Measurements from ENCODE around the gene NRDC.

GRCh38 chr1:51906306-51907078 lies 28.0 kb upstream of the NRDC start:
- TF ChIP-seq POLR2AphosphoS5 (IDR thresholded peaks at IDR 0.05; ENCODE audit: low read depth, low read length) (no peak), POLR2A (IDR thresholded peaks at IDR 0.05; ENCODE audit: low read depth, low read length) (no peak)

All from GM12892 (cell line).